ENCODE results near the gene ATP11A.

ATP11A gene

GRCh38 chr13:112897956-112898620, 208.2 kb downstream of the ATP11A start:
- DNase-seq = no peak

GRCh38 chr13:112898621-112899280, 208.9 kb downstream of the ATP11A start:
- no peak for DNase-seq

DNA sequence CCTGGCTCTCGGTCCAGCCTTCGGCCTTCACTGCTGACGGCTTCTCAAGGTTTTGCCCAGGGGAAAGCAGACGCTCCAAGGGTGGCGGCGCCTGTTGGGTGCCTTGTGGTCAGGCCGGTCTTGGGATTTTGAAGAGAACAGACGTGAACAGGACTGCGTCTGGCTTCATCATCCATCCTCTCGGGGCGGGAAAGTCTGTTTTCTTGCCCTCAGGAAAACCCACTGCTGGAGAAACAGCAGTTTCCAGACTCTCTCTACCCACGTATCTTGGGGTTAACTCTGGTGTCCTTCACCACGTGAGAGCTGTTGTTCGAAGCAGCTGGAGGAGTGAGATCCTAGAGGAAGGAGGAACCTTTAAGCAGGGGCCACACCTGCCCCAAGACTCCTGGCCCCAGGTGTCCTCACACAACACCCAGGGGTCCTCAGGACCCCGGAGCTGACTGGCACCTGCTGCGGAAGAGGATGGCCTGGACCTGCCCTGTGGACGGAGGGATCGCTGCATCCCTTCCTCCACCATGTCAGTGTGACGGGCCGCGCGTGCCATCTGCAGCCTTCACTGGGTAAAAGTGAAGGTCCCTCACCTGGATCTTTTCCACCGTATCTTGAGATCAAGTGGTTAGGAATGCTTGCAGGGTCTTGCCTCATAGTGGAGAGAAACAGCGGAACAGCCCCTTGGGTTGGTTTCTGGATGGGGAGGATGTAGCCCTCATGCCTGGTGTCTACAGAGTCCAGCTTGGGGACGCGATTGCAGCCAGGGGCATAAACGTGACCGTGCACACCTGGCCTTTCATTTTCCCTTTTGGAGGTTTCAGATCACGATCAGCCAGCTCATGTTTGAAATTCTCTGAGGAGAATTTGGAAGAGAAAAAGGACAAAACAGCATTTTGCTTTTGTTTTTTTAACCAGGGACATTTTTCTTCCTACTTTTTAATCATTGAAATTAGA, 209.7 kb downstream of the ATP11A start:
- peak; percentile 89 for DNase-seq

DNA sequence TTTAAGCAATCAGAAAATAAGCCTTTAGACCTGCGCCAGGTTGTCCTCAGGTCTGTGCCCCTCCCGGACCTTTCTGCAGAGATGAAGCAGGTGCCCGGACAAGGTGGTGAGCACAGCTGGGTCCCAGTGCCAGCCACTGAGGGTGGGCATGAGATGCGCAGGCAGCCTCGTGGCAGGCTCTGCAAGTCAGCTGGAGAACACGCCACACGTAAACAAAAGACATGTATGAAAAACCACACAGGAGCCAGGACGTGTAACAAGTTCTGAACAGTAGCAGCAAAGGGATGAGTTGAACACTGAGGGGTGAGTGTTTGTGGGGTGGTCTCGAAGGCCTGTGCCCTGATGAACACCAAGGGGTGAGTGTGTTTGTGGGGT, 210.4 kb downstream of the ATP11A start:
- DNase-seq = peak; percentile 37

DNA sequence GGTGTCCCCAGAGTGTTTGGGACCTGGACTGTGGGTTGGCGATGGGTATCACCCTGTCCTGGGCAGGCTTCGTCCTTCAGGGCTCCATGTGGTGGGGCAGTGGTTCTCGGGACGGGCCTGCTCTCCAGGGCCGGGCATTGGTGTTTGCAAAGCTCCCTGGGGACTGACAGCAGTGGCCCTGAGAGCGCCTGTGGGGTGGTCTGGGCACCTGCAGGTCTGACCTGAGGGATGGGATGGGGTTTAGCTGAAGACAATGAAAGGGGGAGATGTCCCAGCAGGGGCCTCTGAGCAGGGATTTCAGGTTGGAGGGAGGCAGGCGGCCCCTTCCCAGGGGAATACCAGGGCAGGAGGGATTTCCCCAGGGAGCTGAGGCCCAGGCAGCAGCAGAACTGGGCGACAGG, 210.9 kb downstream of the ATP11A start:
- no peak for DNase-seq

DNA sequence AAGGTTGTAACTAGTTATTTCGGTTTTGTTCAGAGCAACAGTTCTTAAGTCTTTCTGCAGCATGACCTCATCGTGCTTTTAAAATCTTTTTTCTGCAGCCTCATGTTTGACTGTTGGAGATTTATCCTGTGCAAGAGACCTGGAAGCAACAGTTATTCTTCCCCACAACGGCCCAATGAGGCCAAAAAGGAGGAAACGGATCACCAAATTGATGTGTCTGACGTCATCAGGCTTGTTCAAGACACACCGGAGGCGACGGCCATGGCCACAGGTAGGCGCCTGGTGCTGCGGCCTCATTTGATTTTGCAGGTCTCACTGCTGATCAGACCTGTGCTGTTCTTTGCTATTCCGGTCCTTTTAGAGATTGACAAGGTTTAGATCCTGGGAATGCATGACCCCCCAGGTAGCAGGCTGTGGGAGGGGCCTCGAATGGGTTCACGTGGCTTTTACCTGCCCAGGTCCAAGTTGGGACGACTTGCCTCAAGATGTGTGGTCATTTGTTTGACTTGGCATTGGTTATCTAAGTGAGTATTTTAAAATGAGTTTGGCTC, 212.3 kb downstream of the ATP11A start:
- DNase-seq = peak; percentile 55

- no peak for DNase-seq
These were observed 212.8 kb downstream of the ATP11A start for GRCh38 chr13:112902669-112903068.

DNA sequence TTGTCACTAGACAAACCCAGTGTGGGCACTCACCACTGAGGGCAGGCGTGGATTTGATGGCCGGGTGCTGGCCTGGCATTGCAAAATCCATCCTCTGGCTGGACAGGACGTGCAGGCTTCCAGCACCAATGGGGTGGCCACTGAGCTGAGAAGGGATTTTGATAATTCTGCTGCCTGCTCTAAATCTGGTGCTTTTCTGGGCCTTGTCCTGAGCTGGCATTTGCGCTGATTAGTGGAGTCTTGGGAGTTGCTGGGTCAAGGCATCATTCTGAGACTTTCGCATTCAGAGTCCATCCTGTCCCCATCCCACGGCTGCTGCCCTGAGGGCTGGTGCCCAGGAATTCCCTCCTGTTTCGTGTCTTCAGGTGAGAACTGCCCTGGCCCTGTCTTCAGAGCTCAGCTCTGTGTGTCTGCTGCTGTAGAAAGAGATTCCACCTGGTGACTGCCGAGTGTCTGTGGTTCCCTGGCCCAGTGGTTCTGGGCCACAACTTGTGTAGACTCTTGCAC, 213.3 kb downstream of the ATP11A start:
- DNase-seq = no peak

GRCh38 chr13:112903606-112904195, 213.9 kb downstream of the ATP11A start:
- no peak for DNase-seq

DNA sequence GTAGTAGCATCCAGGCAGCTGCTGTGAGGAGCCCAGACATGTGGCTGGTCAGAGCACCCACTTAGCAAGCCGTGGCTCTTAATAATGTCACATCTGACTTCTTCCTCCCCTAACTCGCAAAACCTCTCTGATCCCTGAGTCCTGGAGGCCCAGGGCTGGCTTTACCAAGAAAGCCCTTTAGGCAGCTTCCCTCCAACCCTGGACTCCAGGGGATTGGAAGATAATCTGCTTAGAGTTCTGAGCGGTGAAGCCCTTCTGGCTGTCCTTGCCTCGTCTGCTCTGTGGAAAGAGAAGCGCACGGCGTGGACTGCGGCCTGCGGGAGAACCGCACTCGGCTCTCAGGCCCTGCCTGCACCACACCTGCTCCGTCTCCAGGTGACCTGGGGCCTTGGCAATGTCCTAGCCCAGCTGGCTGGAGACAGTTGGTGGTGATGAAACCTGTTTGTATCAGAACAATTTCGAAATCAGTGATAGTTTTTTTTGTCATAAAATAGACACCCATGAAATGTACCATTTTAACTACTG, 214.7 kb downstream of the ATP11A start:
- no peak for DNase-seq

DNA sequence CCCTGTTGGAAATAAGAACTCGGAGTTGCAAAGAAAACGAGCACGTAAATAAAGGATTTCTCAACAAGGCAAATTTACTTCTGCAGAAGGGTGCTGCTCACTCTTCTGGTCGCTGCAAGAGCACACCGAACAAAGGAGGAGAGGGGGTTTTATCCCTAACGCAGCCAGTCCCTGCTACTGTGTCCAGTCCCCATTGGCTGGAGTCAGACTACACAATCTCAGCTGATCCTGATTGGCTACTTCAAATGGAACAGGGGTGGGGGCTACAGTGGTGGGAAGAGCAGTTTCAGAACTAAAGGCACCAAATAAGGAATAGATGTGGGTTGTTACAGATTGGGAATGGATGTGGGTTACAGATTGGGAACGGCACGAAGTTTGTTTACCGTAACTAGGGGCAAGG, 215.2 kb downstream of the ATP11A start:
- no peak for DNase-seq

GRCh38 chr13:112905619-112905989, 215.8 kb downstream of the ATP11A start:
- no peak for DNase-seq

- peak; percentile 90 for DNase-seq
These were observed 216.3 kb downstream of the ATP11A start for GRCh38 chr13:112905990-112906641.

GRCh38 chr13:112907286-112907685, 217.4 kb downstream of the ATP11A start:
- DNase-seq = no peak

DNA sequence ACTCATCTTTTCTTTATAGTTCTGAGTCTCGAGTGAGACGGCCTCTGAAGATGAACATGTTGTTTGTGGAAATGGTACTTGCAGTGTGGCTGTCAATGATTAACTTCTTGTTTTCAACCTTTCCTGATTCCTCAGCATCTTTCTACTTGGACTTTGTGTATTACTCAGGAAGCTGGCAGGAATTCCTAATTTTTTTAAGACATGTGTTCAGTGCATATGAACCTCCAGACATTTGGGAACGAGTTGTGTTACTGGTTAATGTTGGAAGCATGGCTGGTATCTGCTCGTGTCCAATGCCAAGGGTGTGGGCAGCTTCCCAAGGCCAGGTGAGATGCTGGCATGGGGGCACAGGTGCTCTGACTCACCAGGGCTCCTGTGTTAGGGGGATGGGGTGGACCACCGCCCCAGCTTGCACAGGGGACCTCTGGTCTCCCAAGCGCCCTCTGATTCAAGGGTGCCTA, 218.1 kb downstream of the ATP11A start:
- DNase-seq = no peak

DNA sequence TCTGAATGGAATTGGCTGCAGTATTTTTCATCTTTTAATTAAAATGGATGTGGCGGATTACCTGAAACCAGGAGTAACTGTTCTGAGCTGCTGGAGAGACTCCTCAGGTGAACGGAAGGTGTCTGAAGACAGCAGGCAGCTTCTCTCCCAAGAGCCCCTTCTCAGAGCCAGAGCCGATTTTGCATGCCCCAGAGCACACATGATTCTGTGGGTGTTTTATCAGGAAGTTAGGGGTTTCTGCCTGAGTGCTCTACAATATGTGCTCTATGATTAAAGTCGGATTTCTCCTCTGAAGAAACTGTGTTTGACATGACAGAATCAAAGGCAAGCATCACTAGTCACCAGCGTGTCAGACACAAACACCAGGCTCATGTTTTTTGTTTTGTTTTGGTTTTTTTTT, 218.5 kb downstream of the ATP11A start:
- DNase-seq = no peak

GRCh38 chr13:112910016-112910415, 220.2 kb downstream of the ATP11A start:
- DNase-seq = no peak

DNA sequence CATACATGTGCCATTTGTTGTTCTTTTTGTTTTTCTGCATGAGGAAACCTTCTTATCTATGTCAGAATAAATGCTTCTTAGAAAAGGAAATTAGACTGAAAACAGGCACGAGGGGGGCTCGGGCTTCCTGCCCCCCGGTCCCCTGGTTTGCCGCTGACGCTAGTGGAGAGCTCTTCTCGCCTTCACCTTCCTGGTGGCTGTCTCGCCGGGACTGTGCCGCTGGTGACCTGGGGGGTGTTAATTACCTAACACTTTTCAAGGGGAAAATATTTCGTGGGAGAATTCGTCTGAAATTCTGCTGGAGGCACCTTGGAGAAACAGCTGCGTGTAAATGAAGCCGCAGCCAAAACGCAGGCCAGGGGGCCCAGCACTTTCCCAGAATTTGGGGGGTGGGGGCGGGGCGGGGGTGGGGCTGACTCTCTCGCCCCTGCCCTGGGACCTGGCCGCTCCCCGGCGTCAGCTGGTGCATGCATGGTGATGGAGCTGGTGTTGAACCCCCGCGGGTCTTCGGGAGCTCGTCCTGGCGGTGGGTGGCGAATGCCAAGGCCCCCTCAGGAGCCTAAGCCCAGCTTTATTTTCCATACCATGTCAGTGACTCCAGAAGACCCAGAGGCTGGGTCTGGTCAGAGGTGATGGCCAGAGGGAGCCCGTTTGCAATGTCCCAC, 220.9 kb downstream of the ATP11A start:
- DNase-seq = no peak

GRCh38 chr13:112911285-112911701, 221.5 kb downstream of the ATP11A start:
- no peak for DNase-seq

- no peak for DNase-seq
These were observed 222.0 kb downstream of the ATP11A start for GRCh38 chr13:112911883-112912282.

DNA sequence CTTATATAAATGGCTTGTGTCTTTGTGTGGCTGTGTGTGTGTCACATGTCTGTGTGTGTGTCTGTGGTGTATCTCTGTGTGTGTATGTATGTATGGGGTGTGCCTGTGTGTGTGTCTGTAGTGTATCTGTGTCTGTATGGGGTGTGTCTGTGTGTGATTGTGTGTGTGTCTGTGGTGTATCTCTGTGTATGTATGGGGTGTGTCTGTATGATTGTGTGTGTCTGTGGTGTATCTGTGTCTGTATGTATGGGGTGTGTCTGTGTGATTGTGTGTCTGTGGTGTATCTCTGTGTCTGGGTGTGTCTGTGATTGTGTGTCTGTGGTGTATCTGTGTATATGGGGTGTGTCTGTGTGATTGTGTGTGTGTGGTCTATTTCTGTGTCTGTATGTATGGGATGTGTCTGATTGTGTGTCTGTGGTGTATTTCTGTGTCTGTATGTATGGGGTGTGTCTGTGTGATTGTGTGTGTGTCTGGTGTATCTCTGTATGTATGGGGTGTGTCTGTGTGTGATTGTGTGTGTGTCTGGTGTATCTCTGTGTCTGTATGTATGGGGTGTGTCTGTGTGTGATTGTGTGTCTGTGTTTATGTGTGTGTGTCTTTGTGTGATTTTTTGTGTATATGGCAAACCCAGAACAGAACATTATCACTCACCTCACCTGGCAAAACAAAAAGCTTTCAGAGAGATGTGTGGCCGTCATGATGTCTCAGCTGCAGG, 223.0 kb downstream of the ATP11A start:
- no peak for DNase-seq

All from islet precursor cell (in vitro differentiated cells).